HG03342 (cell line): ENCODE measurements around the gene MRPL50.

Experiments used
- ATAC-seq: cut with Tn5 transposase; IDR thresholded peaks from one replicate; pipeline ENCODE4 v1.9.1; 2021; ENCODE audit warnings: mild to moderate bottlenecking, moderate library complexity; ENCODE audit not compliant: unreplicated experiment

The MRPL50 gene

DNA sequence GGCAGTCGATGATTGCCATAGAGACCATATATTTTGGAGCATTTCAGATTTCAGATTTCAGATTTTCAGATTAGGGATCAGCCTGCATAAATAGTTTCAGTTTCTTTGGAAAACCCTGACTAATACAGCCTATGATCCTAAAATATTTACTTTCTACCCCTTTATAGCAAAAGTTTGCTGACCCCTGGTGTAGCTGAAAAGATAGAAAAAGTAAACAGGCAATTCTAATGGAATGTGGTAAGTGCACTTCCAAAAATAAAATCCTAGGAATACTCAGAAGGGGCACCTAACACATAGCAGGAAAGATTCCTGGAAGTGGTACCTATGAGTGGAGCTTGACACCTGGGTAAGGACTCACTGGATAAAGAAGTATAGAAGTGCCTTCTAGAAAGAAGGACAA lies 48.1 kb downstream of the MRPL50 start:
- no peak for ATAC-seq

DNA sequence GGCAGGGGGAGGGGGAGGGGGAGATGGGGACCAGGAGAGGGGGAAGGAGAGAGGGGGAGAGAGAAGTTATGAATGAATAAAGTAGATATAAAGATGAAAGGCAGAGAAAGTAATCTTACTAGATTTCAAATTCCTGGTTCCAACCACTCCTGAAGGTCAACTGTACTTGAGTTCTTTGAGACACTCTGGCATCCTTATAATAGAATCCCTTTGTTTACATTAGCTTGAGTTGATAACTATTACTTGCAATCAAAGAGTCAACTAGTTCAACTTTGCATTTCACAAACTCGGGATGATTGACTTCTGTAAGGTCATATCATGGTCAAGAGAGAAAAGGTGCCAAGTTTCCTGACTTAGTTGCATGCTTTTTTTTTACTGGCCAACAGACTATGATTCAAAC lies 55.8 kb downstream of the MRPL50 start:
- ATAC-seq = no peak

DNA sequence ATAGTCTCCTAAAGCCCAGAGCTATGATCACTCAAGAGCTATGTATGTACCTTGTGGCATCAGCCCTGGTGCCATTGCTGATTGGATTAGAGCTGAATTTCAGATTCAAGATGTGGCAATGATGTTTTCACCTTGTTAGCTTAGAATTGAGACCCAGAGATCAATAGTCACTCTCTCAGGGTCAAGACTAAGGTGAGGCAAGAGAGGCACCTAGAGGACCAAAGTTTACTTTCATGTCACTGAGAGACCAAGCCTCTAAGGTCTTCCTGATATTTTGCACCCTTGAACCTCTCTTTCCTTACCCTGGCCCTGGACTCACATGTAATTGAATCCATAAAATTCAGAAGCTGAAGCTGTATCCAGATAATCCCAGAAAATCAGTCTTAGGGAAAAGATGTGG lies 56.5 kb downstream of the MRPL50 start:
- ATAC-seq = no peak
